ENCODE results near the gene RWDD1. TPM values are rescaled to one million over a fixed set of nuclear protein-coding genes. Genes with fewer than 3 reads are reported as not detected.

RWDD1 gene
- total and polyA plus RNA-seq, 2 of the 13 experiments (the other 11 are each of a cell fraction or from before 2014, with no cell fraction given): 27.4 to 67.1 TPM

DNA sequence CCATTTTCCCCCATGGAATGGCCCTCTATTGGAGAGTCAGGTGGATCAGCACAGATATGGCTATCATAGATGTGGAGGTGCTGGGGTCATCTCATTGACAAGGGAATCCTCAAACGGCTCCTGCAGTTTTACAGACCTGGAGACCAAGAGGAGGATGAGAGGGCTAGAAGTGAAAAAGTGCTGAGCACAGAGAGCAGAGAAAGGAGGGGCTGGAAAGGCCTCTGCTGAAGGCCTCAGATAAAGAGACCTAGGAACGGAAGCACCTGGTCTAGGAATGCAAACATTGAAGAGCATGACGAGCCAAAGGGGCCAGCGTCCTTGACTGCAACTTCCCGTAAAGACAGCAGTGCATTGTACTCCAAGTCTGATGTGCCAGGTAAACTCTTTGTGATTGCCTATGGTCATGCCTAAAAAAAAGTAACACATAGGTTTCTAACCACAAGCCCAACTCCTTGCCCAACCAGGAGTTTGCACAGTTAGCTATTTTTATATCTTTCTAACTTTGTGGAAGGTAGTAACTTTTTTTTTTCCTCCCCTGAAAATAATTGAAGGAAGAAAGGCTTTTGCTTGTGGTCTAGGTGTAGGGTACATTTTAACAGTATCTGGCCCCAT lies 60.2 kb downstream of the RWDD1 start (continued):
- TF ChIP-seq, protein P1, sequence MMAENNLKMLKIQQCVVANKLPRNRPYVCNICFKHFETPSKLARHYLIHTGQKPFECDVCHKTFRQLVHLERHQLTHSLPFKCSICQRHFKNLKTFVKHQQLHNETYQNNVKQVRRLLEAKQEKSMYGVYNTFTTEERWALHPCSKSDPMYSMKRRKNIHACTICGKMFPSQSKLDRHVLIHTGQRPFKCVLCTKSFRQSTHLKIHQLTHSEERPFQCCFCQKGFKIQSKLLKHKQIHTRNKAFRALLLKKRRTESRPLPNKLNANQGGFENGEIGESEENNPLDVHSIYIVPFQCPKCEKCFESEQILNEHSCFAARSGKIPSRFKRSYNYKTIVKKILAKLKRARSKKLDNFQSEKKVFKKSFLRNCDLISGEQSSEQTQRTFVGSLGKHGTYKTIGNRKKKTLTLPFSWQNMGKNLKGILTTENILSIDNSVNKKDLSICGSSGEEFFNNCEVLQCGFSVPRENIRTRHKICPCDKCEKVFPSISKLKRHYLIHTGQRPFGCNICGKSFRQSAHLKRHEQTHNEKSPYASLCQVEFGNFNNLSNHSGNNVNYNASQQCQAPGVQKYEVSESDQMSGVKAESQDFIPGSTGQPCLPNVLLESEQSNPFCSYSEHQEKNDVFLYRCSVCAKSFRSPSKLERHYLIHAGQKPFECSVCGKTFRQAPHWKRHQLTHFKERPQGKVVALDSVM (CRISPR knock-in tag; IDR thresholded peaks at IDR 0.05): peak; percentile 58
- TF ChIP-seq, protein P2, sequence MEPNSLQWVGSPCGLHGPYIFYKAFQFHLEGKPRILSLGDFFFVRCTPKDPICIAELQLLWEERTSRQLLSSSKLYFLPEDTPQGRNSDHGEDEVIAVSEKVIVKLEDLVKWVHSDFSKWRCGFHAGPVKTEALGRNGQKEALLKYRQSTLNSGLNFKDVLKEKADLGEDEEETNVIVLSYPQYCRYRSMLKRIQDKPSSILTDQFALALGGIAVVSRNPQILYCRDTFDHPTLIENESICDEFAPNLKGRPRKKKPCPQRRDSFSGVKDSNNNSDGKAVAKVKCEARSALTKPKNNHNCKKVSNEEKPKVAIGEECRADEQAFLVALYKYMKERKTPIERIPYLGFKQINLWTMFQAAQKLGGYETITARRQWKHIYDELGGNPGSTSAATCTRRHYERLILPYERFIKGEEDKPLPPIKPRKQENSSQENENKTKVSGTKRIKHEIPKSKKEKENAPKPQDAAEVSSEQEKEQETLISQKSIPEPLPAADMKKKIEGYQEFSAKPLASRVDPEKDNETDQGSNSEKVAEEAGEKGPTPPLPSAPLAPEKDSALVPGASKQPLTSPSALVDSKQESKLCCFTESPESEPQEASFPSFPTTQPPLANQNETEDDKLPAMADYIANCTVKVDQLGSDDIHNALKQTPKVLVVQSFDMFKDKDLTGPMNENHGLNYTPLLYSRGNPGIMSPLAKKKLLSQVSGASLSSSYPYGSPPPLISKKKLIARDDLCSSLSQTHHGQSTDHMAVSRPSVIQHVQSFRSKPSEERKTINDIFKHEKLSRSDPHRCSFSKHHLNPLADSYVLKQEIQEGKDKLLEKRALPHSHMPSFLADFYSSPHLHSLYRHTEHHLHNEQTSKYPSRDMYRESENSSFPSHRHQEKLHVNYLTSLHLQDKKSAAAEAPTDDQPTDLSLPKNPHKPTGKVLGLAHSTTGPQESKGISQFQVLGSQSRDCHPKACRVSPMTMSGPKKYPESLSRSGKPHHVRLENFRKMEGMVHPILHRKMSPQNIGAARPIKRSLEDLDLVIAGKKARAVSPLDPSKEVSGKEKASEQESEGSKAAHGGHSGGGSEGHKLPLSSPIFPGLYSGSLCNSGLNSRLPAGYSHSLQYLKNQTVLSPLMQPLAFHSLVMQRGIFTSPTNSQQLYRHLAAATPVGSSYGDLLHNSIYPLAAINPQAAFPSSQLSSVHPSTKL (CRISPR knock-in tag; IDR thresholded peaks at IDR 0.05): peak; percentile 99
- TF ChIP-seq PHF20 (CRISPR knock-in tag; IDR thresholded peaks at IDR 0.05) (peak; percentile 54; the same call in 1 of the 2 replicates), KLF6 (CRISPR knock-in tag; IDR thresholded peaks at IDR 0.05) (no peak), ZNF543 (CRISPR knock-in tag; IDR thresholded peaks at IDR 0.05) (0 out of 2 replicates have a peak, but pooled peaks have one; percentile 30), ZC3H4 (CRISPR knock-in tag; IDR thresholded peaks at IDR 0.05; ENCODE audit: borderline replicate concordance) (no peak), PPARG (CRISPR knock-in tag; conservative IDR thresholded peaks at IDR 0.05) (peak; percentile 91), ZNF225 (CRISPR knock-in tag; IDR thresholded peaks at IDR 0.05) (no peak), BHLHE40 (IDR thresholded peaks at IDR 0.05; ENCODE audit: low read length) (no peak), RBFOX2 (IDR thresholded peaks at IDR 0.05; ENCODE audit: low read depth, low read length) (no peak), ZNF773 (CRISPR knock-in tag; IDR thresholded peaks at IDR 0.05; ENCODE audit: borderline replicate concordance) (no peak), ATF1 (CRISPR knock-in tag; IDR thresholded peaks at IDR 0.05) (peak; percentile 74)
- TF ChIP-seq, protein P3, sequence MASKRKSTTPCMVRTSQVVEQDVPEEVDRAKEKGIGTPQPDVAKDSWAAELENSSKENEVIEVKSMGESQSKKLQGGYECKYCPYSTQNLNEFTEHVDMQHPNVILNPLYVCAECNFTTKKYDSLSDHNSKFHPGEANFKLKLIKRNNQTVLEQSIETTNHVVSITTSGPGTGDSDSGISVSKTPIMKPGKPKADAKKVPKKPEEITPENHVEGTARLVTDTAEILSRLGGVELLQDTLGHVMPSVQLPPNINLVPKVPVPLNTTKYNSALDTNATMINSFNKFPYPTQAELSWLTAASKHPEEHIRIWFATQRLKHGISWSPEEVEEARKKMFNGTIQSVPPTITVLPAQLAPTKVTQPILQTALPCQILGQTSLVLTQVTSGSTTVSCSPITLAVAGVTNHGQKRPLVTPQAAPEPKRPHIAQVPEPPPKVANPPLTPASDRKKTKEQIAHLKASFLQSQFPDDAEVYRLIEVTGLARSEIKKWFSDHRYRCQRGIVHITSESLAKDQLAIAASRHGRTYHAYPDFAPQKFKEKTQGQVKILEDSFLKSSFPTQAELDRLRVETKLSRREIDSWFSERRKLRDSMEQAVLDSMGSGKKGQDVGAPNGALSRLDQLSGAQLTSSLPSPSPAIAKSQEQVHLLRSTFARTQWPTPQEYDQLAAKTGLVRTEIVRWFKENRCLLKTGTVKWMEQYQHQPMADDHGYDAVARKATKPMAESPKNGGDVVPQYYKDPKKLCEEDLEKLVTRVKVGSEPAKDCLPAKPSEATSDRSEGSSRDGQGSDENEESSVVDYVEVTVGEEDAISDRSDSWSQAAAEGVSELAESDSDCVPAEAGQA (IDR thresholded peaks at IDR 0.05; ENCODE audit: low read depth): no peak
- TF ChIP-seq, protein P3 (CRISPR knock-in tag; IDR thresholded peaks at IDR 0.05; ENCODE audit: borderline replicate concordance): no peak
- TF ChIP-seq, protein P4, sequence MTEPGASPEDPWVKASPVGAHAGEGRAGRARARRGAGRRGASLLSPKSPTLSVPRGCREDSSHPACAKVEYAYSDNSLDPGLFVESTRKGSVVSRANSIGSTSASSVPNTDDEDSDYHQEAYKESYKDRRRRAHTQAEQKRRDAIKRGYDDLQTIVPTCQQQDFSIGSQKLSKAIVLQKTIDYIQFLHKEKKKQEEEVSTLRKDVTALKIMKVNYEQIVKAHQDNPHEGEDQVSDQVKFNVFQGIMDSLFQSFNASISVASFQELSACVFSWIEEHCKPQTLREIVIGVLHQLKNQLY (CRISPR knock-in tag; IDR thresholded peaks at IDR 0.05): peak; percentile 92
- TF ChIP-seq, protein P5, sequence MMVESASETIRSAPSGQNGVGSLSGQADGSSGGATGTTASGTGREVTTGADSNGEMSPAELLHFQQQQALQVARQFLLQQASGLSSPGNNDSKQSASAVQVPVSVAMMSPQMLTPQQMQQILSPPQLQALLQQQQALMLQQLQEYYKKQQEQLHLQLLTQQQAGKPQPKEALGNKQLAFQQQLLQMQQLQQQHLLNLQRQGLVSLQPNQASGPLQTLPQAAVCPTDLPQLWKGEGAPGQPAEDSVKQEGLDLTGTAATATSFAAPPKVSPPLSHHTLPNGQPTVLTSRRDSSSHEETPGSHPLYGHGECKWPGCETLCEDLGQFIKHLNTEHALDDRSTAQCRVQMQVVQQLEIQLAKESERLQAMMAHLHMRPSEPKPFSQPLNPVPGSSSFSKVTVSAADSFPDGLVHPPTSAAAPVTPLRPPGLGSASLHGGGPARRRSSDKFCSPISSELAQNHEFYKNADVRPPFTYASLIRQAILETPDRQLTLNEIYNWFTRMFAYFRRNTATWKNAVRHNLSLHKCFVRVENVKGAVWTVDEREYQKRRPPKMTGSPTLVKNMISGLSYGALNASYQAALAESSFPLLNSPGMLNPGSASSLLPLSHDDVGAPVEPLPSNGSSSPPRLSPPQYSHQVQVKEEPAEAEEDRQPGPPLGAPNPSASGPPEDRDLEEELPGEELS (CRISPR knock-in tag; IDR thresholded peaks at IDR 0.05): peak; percentile 98

All from HepG2 (cell line).